Ecto neural progenitor cell (in vitro differentiated cells): ENCODE measurements around the gene WFDC12.

ENCODE experiments used
- DNase-seq: peaks from one replicate; pipeline ENCODE4 v3.0.0-alpha.2; 2018; ENCODE audit warnings: low spot score

Gene WFDC12

DNA sequence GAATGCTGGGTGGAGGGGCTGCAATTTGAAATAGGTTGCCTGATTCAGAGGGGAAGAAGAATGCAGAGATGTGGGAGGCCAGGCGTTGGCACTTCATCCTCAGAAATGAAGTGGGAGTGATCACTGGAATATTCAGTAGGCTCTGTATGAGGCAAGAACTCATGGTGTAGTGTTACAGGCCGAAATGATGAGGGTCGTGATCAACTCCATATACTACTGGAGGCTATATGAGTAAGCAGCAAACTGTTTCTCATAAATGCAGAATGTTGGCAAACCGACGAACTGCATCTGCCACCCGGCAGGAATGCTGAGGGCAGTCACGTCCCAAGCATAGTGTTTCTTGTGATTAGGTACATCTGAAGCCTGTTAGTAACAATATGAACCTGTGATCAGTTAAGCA lies 36.0 kb downstream of the WFDC12 start:
- DNase-seq: no peak

DNA sequence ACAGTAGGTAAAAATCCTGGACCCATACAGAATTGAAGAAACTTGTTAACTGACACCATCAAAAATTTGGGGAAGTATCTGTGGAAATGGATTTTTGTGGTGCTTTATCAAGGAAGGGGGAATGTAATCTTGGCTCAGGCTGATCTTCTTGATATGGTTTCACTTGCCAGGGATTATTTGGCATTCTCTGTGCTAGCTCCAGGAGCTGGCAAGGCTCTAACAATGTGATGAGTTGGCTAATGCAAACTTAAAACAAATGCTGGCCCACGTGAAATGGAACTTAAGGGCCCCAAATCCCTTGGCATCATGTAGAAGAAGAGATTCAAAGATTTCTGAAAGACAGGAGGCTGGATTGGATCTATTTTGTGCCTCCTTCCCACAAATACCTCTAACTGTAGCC lies 36.5 kb downstream of the WFDC12 start:
- no peak for DNase-seq

DNA sequence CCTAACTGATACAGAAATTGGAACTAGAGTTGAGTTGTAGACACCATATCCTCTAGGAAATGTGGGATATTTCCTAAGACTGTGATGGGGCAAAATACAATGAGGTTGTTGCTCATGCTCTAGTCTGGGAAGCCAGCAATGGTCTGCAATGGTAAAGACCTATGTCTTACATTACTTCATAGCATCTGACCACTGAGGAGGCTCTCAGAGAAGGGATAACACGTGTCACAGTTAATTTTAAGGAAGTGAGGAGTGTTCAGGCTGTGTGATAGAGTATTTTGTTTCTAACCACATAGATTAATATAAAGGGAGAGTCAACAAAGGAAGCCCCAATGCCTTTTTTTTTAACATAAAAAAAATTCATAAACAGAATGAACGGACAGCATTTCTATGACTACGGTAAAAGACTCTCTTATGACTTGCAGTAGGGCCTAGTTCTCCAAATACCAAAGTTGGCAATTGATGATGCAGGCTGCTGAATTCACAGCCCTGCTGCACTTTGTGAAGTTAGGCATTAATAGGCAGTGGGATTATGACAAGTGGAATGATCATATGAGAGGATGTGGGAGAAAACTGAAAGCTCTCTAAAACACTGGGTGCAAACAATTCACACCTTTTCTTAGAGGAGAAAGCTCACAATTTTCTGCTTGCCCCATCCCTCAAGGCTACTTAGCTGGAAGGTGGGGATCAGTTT lies 37.0 kb downstream of the WFDC12 start:
- DNase-seq: no peak

DNA sequence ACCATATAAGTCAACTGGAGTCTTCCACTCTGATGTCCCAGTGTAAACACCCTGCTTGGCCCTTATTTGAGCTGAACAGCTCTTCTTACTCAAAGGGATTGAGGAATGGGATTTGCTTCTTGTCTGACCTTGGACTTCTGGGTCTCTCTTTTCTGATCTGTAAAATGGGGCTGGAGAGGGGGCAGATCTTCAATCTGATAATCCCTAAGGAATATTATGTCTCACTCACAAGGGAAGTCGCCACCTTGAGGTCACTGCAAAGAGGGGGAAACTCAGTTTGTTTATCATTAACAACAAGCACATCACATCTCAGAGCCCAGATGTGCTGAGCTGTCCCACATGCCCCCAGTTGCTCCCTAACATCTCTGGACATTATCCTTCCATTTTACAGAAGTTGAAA lies 38.4 kb downstream of the WFDC12 start:
- no peak for DNase-seq

DNA sequence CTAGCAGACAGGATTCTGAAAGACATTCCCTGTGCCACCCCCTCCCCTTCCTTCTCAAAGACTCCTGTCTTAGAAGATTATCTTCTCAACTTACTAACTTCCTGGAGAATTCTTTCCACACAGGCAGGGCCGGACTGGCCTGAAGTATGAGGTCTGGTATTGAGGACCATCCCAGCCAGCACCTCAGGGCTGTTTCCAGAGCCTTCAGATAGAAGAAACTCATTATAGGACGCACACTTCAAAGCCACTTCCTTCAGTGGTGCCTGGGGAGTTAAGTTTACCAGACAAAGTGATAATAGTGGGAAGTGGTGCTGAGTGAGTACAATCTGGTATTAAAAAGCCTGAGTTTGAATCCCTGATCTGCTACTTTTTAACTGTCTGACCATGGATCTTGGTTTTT lies 39.0 kb downstream of the WFDC12 start:
- no peak for DNase-seq

DNA sequence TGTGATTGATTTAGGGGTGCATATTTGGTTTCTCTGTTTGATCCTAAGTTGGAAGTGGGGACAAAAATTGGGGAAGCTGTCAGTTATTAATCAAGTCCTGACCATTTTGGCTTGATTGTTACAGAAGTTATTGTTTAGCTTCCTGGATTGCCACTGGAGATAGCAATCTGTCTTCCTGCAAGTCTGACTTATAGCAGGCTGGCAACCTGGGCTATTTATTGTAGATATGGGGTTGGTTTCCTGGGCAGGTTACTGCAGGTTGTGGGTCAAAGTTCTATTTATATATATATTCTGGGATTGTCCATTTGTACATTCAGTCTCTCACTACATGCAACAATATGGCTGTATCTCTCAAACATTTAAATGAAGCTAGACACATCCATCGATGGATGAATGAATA lies 41.1 kb downstream of the WFDC12 start:
- no peak for DNase-seq

DNA sequence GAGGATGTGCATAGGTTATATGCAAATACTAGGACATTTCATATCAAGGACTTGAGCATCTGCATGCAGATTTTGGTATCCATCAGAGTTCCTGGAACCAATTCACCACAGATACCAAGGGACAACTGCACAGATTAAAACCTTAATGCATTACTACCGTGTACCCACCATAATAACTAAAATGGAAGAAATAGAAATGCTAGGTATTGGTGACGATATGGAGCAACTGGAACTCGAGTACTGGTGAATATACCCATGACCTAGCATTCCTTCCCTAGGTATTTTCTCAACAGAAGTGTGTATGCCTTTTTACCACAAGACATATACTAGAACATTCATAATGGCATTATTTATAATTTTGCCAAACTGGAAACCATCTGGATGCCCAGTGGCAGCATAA lies 41.8 kb downstream of the WFDC12 start:
- DNase-seq: no peak

DNA sequence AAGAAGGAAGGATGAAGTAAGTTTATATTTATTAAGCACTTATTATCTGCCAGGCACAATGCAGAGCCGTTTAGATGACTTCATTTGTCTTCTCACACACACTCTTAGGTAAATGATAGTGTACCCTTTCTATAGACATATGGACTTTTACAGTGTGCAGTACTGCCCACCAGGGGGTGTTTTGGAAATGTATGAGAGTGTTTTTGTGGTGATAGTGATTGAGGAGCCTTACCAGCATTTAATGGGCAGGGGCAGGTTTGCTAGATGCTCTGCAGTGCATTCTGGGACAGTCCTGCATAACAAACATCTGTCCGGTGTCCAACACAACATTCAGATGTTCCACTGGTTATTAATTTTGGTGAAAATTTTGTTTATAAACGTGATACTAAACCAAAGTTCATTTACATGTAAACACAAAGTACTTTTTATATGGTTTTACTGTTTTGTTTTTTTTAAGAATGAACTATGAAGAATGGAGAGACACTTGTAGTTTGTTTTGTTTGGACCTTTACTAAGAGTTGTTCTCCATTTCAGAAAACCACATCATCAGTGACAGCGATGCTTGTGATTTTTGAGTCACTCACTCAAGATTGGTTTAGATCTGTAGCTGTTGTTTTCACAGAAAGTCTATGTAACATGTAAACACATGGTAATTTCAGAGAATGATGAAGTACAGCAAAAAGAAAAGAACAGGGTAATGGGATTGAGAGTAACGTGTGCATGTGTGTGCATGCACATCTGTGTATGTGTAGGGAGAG lies 43.2 kb downstream of the WFDC12 start:
- no peak for DNase-seq

DNA sequence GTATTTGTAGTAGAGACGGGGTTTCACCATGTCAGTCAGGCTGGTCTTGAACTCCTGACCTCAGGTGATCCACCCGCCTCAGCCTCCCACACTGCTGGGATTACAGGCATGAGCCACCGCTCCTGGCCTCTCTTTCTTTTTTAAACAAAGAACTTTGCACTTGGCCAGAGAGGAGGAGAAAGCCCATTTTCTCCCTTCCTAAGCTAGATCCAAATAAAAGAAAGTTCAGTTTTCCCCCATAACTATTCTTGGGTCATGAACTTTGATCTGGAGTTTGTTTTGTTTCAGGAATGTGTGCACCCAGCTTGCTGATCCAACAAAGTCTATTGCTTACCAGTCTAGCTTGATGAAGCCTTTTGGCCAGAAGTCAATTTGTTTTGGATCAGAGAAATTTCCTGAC lies 46.7 kb downstream of the WFDC12 start:
- DNase-seq: no peak
